HTR-8/SVneo (cell line): ENCODE data around the gene PEX26.
"Not testable (repeated sequence)": the region's sequence is repeated elsewhere in the genome, so short reads cannot be mapped to it uniquely, and the experiment has no call there.

Source experiments
- DNase-seq: peaks from one replicate; pipeline ENCODE4 v3.0.0; 2011; ENCODE audit warnings: low spot score, mixed read lengths; ENCODE audit not compliant: insufficient read length
- FAIRE-seq: peaks from 2 replicates; lab custom pipeline; 2011; peaks lifted over from hg19 to GRCh38; lab: Jason Lieb, UNC

The PEX26 gene

DNA sequence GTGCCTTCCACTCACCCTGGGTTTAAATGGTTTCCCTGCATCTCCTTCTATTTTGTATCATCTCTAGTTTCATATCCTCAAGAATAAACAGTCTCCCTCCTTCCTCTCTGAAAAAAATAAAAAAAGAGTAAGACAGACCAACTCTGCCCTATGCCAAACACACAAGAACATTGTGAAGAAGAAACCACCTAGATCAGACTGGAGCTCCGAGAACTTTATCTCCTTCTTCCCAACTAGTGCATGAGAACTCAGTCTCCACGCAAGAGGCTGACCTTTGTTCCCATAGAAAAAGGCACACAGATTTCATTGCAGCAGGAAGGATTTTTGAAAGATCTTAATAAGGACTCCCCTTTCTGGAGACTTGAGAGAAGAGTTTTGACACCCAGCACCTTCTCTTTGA is 8.7 kb upstream of the PEX26 start:
- DNase-seq (no peak), FAIRE-seq (no peak)

DNA sequence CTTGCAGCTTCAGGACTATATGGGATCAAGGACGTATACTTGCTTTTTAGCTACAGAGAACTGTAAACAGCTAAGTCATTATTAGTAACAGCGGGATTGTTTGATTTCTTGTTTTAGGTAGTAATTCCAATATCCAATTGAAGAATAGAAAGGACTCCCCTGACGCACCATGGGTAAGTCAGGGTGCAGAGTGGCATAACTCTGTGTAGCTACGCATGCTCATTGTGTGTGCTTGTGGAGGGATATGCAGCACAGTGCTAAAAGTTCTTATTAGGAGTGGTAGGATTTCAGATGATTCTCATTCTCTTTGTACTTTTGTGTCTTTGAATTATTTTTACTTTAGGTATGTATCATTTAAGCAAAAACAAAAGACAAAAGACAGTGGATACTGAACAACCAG is 7.7 kb upstream of the PEX26 start:
- no peak for DNase-seq
- no peak for FAIRE-seq

DNA sequence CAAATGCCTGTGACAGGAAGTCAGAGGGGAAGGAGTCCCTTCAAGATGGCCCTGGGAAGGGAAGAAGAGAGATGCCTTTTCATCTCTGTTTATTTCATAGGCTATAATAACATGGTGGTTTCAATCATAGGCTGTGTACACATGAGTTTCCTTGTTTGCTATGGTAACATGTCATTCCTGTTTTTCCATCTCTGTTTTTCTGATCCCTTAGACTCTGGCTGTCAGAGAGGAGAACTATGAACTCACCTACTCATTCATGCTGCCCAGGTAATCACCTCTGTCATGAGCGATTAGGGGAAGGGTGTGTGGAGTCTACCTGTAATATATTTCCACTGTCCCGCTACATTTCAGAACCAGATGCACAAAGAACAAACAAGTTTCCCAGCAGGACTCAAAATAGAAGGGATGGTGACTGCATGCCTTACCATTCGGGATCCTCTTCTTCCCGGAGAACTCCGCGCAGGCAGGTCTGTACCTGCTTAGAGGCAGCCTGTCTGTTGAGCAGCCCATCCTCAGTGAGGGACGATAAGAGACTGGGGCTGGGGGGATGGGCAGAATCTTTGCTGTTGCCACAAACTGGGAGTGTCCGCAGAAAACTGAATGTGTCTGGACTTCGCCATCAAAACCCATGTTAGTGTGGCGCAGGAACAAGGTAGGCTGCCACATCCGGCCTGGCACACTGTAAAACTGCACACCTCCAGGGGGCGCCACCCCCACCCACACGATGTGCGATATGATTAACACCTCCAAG is 7.1 kb upstream of the PEX26 start:
- FAIRE-seq, result no peak
- DNase-seq, result no peak

DNA sequence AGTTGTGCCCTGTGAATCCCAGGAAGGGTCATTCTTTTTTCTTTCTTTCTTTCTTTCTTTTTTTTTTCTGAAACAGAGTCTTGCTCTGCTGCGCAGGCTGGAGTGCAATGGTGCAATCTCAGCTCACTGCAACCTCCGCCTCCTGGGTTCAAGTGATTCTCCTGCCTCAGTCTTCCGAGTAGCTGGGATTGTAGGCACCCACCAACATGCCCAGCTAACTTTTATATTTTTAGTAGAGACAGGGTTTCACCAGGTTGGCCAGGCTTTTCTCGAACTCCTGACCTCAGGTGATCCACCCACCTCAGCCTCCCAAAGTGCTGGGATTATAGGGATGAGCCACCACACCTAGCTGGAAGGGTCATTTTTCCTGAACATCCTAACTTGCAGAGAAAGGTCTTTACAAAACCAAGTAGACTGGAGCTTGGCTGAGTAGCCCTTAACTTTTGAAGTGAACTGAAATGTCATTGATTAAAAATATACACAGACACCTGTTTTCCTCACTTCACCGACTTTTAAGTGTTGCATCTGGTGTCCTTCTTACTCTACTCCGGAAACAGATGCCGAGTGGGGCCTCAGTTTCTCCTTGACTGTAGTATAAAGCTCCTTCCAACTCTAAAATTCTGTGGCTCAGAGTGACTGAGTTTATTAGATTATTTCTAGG is 6.4 kb upstream of the PEX26 start:
- DNase-seq, FAIRE-seq: not testable (repeated sequence)

DNA sequence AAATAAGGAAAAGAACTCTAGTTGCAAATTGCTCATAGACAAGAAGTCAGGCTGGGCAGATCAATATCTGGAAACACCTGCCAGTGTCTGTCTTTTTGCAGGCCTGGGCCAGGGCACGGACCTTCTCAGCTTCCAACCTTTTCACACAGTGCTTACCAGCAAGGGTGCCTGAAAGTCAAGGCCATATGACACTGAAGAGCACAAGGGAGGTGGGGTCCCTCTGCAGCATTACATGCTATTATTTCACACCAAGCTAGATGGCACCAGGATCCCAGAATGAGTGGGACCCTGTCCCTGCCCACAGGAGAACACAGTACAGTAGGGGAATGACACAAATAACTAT is 5.9 kb upstream of the PEX26 start:
- DNase-seq (no peak), FAIRE-seq (no peak)

DNA sequence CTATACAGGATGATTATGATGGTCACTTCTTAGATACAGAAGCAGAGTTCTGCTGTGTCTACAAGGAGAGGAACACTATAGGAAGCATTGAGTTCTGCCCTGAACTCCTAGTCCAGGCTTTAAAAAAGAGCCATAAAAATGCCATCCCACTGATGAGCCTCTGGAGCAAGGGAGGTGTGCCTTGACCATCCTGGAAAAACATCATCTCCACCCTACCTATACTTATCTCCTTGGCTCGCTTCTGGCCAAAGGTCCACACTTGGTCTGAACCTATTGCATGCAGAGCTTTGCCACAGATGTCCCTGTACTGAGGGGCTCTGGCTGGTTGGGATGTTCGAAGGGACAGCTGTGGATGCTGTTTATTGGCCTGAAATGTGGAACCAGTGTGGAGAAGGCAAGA is 4.3 kb upstream of the PEX26 start:
- FAIRE-seq (no peak), DNase-seq (no peak)

DNA sequence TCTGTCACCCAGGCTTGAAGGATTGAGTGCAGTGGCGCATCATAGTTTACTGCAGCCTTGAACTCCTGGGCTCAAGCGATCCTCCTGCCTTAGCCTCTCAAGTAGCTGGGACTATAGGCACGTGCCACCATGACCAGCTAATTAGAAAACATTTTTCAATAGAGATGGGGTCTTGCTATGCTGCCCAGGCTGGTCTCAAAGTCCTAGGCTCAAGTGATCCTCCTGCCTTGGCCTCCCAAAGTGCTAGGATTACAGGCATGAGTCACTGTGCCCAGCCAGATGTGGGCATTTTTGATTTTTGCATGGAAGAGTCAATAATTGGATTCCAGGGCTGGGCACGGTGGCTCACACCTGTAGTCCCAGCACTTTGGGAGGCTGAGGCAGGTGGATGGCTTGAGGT is 3.9 kb upstream of the PEX26 start:
- not testable (repeated sequence) for DNase-seq, FAIRE-seq

DNA sequence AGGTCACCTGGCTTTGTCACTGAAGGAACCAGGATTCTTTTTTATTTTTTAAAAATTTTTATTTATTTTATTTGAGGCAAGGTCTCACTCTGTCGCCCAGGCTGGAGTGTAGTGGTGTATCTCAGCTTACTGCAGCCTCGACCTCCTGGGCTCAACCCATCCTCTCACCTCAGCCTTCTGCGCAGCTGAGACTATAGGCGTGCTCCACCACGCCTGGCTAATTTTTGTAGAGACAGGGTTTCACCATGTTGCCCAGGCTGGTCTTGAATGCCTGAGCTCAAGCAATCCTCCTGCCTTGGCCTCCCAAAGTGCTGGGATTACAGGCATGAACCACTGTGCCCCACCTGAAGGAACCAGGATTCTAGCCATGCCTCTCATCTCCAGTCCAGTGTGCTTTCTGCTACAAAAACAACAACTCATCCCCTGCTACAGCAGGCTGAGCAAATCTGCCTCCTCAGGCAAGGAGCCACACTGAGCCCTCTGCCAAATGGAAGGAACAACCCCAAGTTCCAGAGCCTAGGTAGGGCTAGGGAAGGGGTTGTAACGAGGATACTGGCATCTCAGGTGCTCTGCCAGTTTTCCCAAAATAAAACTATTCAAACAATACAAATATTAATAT is 2.6 kb upstream of the PEX26 start:
- no peak for DNase-seq
- FAIRE-seq, result no peak

DNA sequence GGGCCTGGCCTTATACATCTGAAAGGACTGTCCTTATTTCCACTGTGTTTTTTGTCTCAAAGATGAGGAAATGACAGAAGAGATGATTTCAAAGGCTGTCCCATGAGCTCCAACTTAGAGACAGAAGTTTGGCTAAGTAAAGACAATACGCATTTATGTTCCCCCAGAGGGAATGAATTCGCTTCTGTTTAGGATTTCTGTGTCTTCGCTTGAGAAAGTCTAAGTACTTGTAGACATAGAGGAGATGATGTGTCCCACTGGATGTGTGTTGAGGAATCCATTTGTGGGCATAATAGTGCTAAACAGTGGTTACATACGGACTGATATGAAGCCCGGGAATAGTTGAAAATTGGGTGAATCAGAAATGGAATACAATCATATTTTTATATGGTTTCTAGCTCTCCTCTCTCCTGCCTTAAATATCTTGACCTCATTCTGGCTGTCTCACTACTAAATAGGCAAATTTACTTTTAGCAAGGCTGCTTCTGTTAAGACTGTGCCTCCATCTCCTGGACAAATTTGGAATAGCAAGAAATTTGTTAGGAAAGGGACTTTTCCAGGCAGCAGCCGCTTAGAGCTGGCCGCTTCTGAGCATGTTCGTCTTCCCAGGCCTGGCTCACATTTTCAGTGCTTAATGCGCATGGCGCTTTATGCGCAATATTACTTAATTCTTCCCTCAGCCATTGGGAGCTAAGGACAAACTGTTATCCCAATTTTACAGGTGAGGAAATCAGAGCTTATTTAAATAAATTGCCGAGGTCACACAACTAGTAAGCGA is 1.9 kb upstream of the PEX26 start:
- FAIRE-seq (peak; percentile 4), DNase-seq (peak; percentile 64)

DNA sequence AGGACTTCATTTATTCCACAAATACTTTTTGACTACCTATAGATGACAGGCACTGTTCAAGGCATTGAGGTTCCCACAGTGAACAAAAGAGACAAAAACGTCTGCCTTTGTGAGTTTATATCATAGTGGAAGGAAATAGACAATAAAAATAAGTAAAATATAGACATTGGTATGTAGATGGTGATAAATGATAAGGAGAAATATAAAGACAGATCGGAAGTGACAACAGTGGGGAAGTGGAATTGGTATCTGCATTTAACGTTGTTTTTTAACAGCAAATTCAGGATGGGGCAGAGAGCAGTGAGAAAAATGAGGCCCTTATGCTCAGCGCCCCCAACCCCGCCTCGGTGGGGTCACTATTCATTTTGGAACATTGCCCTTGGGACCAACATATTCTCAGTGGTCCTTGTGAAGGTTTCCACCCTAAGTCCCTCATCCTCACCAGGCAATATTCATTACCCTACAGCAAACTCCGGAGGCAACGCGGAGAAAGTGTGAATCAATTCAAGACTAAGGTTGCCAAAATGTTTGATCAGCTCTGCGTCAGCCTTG is 627 bp upstream of the PEX26 start:
- DNase-seq (no peak), FAIRE-seq (no peak)

DNA sequence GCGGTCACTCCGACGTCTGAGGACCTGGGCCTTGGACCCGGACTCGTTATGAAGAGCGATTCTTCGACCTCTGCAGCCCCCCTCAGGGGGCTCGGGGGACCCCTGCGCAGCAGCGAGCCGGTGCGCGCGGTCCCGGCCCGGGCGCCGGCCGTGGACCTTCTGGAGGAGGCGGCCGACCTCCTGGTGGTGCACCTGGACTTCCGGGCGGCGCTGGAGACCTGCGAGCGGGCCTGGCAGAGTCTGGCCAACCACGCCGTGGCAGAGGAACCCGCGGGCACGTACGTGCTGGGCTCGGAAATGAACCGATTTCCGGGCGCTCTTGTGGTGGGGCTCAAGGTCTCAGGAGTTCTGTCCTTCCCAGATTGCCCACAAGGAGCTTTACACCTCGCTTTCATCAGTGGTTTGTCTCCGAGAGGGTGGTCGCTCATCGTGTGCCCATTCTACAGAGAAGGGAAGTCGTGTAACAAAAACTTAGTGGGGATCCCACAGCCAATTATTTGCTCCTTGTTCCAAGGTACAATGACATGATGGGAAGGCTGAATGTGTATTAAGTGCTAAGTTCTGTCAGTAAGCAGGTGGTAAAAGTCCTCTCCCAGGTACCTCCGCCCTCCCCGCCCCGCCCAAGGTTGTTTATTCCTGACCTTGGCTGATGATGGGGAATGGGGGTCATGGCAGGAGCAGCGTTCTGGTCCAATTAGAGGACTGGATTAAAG is 695 bp downstream of the PEX26 start:
- FAIRE-seq (no peak), DNase-seq (peak; percentile 11)

DNA sequence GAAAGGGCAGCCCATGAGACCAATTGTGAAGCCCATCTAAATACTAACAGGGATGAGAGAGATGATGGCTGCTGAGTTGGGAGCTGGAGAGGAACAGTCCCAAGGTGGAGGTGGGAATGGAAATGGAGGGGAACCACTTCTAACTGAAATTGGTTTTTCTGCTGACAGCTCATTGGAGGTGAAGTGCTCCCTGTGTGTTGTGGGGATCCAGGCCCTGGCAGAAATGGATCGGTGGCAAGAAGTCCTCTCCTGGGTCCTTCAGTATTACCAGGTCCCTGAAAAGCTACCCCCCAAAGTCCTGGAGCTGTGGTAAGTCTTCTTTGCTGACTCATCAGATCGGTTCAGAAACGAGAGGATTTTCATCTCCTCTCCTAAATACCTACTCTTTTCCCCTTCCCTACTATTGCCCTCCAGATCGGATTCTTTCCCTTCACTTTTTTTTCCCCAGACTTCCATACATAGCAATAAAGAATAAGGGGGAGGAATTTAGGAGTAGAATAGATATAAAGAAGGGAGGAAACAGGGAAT is 2.0 kb downstream of the PEX26 start:
- FAIRE-seq (no peak), DNase-seq (no peak)

DNA sequence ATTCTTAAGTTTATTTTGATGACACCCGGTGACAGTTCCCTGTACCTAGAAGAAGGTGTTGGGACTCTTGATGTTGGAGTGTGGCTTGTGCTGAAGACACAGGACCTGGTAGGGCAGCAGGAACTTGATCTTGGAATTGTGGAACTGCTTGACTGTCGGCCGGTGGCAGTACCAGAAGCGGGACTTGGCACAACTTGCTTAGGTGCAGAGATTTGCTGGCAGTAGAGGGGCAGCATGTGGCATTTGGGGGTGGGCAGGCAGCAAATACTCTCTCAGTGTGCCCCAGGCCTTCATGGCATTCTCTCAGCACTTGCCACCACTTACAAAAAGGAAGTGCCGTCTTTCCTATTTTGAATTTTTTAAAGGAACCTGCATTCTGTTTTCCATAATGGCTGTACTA is 3.6 kb downstream of the PEX26 start:
- DNase-seq, result no peak
- FAIRE-seq, result no peak

DNA sequence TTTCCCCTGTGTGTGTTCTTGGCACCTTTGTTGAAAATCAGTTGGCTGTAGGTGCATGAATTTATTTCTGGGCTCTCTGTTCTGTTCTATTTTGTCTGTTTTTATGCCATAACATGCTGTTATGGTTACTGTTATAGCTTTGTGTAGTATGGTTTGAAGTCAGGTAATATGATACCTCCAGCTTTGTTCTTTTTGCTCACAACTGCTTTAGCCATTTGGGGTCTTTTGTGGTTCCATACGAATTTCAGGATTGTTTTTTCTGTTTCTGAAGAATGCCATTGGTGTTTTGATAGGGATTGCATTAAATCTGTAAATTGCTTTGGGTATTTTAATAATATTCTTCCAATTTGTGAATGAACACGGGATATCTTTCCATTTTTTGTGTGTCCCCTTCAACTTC is 4.7 kb downstream of the PEX26 start:
- DNase-seq (no peak), FAIRE-seq (no peak)

DNA sequence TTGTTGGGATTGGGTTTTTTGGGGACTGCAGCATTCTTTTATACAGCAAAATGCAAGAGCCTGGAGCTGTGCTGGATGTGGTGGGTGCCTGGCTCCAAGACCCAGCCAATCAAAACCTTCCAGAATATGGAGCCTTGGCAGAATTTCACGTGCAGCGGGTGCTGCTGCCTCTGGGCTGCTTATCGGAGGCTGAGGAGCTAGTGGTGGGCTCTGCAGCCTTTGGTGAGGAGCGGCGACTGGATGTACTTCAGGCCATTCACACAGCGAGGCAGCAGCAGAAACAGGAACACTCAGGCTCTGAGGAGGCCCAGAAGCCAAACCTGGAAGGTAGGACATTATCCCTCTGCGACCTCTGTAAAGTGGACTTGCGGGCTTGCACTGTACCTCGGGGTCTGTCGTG is 5.6 kb downstream of the PEX26 start:
- FAIRE-seq (no peak), DNase-seq (no peak)

DNA sequence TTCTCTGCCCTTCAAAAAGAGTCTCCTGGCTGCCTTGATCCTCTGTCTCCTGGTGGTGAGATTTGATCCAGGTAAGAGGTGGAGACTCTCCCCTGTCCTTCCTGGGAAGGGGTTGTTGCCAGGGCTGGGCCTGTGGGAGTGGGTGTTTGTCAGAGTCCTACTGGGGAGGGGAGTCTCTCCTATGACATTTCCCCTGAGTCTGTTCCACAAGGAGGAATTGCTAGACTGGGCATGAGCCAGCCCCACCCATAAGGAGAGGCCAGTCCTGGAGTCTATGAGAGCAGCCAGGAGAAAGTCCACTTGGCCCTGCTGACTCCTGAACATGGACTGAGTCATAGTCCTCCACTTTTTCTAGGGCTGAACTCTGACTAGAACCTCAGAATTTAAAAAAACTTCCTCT is 7.4 kb downstream of the PEX26 start:
- DNase-seq (no peak), FAIRE-seq (no peak)

DNA sequence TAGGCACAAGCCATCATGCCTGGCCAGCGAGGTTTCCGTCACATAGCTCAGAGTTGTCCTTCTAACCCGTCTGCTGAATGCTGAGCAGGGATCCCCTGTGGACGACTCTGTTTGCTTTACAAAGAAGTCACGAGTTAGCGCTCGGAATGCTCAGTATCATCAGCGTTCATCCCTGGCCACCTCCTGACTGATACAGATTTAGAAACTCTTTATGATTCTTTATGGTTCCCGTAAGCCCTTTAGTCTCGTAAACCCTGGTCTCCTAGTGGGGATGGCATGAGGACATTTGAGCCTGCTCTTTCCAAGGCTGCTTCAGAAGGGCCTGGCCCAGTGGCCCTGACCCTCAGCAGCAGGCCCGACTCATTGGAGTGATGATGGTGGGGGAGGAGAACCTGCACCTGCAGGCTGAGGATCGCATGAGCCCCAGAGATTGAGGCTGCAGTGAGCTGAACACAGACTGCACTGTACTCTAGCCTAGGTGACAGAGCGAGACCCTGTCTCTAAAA is 9.6 kb downstream of the PEX26 start:
- FAIRE-seq (no peak), DNase-seq (no peak)

DNA sequence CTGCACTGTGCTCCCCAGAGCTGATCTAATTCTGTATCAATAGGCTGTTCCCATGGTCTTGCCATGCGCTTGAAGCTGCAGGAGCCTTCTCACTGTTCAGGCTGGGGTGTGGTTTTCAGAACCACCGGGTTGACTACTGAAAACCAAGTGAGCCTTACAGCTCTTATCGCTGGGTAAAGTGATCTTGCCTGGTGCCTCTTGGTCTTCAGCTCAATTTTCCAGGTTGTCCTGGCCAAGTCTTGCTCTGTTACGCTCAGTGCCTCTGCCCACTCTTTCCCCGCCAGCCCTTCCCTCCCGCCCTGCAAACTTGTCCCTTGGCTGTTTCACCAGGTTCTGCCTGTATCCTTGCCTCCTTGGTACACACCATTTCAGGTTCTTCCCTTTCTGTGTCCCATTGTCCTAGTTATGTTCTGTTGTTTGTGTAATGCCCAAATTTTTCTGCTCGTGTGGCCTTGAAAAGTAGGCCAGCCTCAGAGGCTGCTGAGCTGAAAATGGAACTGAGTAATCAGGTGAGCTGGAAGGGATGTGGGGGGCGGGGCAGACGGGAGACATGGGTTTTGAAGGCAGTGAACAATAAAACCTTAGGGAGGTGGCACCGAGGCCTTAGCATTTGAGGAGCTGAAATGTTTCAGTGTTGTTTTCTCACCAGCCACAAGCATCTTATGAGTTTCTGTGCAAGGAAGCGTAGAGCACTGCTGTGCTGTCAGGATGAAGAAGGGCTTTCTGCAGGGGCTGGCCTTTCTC is 11.2 kb downstream of the PEX26 start:
- FAIRE-seq, result no peak

DNA sequence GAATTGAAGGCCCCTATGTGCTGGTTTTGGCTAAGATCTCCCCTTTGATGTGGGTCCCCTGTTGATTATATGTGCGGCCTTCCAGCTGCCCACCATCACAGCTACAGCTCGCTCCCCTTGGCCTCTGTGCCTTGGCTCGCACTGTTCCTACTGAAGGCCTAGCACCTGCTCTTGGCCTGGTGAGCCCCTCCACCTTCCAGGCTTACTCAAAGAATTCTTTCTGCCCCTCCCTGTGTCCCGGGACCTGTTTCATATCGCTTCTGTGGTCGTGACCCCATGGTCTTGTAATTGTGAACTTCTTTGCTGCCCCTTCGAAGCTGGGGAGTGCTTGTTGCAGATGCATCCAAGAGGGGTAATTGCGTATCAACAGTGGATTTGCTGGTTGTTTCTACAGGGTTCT is 12.5 kb downstream of the PEX26 start:
- no peak for FAIRE-seq
- no peak for DNase-seq

More for the DNA sequence above, 11.2 kb downstream of the PEX26 start:
- no peak for DNase-seq
